GM23248 (cell line): Measurements from ENCODE around the gene JAK2.

Source experiments
- EZH2 ChIP-seq: fragments of 200-600 bp; sonication (generic); IDR thresholded peaks from 2 replicates; pipeline ENCODE4 v1.6.1; 2018; ENCODE audit warnings: antibody characterized with exemption, mild to moderate bottlenecking; ENCODE audit not compliant: insufficient read depth, poor library complexity, severe bottlenecking
- EZH2phosphoT487 ChIP-seq: fragments of 200-600 bp; sonication (generic); IDR thresholded peaks from 2 replicates; pipeline ENCODE4 v1.6.1; 2018; ENCODE audit warnings: antibody characterized with exemption, moderate library complexity, mild to moderate bottlenecking, low read depth; ENCODE audit not compliant: insufficient read depth

- TF ChIP-seq EZH2phosphoT487 (no peak), EZH2 (no peak)
These were observed 1.2 kb downstream of the JAK2 start for GRCh38 chr9:4986296-4986695.
